Measurements from ENCODE around the gene RFX3. TPM values are rescaled to one million over a fixed set of nuclear protein-coding genes. Genes with fewer than 3 reads are reported as not detected.

RFX3 gene
- total RNA-seq, 2 donors from 2014 or later, result 27.5 to 28.2 TPM

- H3K4me1 Mint-ChIP-seq, result peaks cover 14% of the 10 kb centered on the region
- H3K27ac Mint-ChIP-seq, result no peak overlapping the region
- H3K27me3 ChIP-seq (ENCODE audit: control insufficient read depth, insufficient read depth, low read length, poor library complexity, severe bottlenecking), result no peaks in the 10 kb centered on the region
- H3K4me1 ChIP-seq (ENCODE audit: control insufficient read depth, insufficient read depth, low read length), result peaks cover 2% of the 10 kb centered on the region
- no peak overlapping the region for H3K27ac ChIP-seq (ENCODE audit: low read depth, low read length)
- TF ChIP-seq CTCF (conservative IDR thresholded peaks at IDR 0.05), result no peak
- H3K36me3 ChIP-seq (ENCODE audit: control insufficient read depth, insufficient read depth, low read length), result no peaks in the 10 kb centered on the region
- no peak for DNase-seq
- H3K9ac ChIP-seq (ENCODE audit: extremely low read depth, low read length, poor library complexity, severe bottlenecking), result no peak overlapping the region
- peaks cover 3% of the 10 kb centered on the region for H3K9me3 Mint-ChIP-seq
- H3K4me3 Mint-ChIP-seq, result no peak overlapping the region
- H3K36me3 Mint-ChIP-seq (ENCODE audit: low read depth), result peaks cover 2% of the 10 kb centered on the region
- H3K9me3 ChIP-seq (ENCODE audit: control insufficient read depth, low read length), result no peaks in the 10 kb centered on the region
- H3K4me3 ChIP-seq (ENCODE audit: low read length), result no peak overlapping the region
- H3K27me3 Mint-ChIP-seq (ENCODE audit: insufficient read depth), result no peaks in the 10 kb centered on the region
Measured at GRCh38 chr9:3370715-3371114, 155.1 kb downstream of the RFX3 start.

GRCh38 chr9:3367185-3367584, 158.6 kb downstream of the RFX3 start:
- Mint-ChIP-seq H3K4me3 (no peak overlapping the region), H3K9me3 (peaks cover 3% of the 10 kb centered on the region)
- 90% methylated on average over 2 of the region's 2 CpGs; no CpG with 5 or more reads in 1 of the 2 experiments for WGBS, 2 experiments (ENCODE audit: insufficient coverage in 1 of 2, insufficient read length in 1 of 2)

GRCh38 chr9:3361689-3362392, 164.0 kb downstream of the RFX3 start:
- no peak for DNase-seq
- Mint-ChIP-seq H3K4me3 (no peak overlapping the region), H3K36me3 (ENCODE audit: low read depth) (peaks cover 2% of the 10 kb centered on the region), H3K4me1 (no peaks in the 10 kb centered on the region), H3K9me3 (peaks cover 6% of the 10 kb centered on the region), H3K27ac (no peak overlapping the region), H3K27me3 (ENCODE audit: insufficient read depth) (no peaks in the 10 kb centered on the region)
- H3K4me3 ChIP-seq (ENCODE audit: low read length), result no peak overlapping the region
- H3K9ac ChIP-seq (ENCODE audit: extremely low read depth, low read length, poor library complexity, severe bottlenecking), result no peak overlapping the region
- no peaks in the 10 kb centered on the region for H3K27me3 ChIP-seq (ENCODE audit: control insufficient read depth, insufficient read depth, low read length, poor library complexity, severe bottlenecking)
- WGBS, 2 experiments (ENCODE audit: insufficient coverage in 1 of 2, insufficient read length in 1 of 2), result 96 to 100% methylated on average over 2 of the region's 2 CpGs
- H3K4me1 ChIP-seq (ENCODE audit: control insufficient read depth, insufficient read depth, low read length), result no peaks in the 10 kb centered on the region
- H3K9me3 ChIP-seq (ENCODE audit: control insufficient read depth, low read length), result no peaks in the 10 kb centered on the region
- no peaks in the 10 kb centered on the region for H3K36me3 ChIP-seq (ENCODE audit: control insufficient read depth, insufficient read depth, low read length)
- no peak for TF ChIP-seq CTCF (conservative IDR thresholded peaks at IDR 0.05)
- H3K27ac ChIP-seq (ENCODE audit: low read depth, low read length), result no peak overlapping the region

More at GRCh38 chr9:3367185-3367584, 158.6 kb downstream of the RFX3 start:
- H3K27ac Mint-ChIP-seq, result peak overlapping the region; percentile 74
- no peaks in the 10 kb centered on the region for H3K27me3 Mint-ChIP-seq (ENCODE audit: insufficient read depth)
- Histone ChIP-seq H3K4me3 (ENCODE audit: low read length) (no peak overlapping the region), H3K36me3 (ENCODE audit: control insufficient read depth, insufficient read depth, low read length) (no peaks in the 10 kb centered on the region), H3K27ac (ENCODE audit: low read depth, low read length) (no peak overlapping the region), H3K4me1 (ENCODE audit: control insufficient read depth, insufficient read depth, low read length) (peaks cover 2% of the 10 kb centered on the region), H3K27me3 (ENCODE audit: control insufficient read depth, insufficient read depth, low read length, poor library complexity, severe bottlenecking) (no peaks in the 10 kb centered on the region), H3K9ac (ENCODE audit: extremely low read depth, low read length, poor library complexity, severe bottlenecking) (no peak overlapping the region), H3K9me3 (ENCODE audit: control insufficient read depth, low read length) (no peaks in the 10 kb centered on the region)
- peaks cover 4% of the 10 kb centered on the region for H3K36me3 Mint-ChIP-seq (ENCODE audit: low read depth)
- H3K4me1 Mint-ChIP-seq, result peaks cover 14% of the 10 kb centered on the region
- no peak for TF ChIP-seq CTCF (conservative IDR thresholded peaks at IDR 0.05)
- DNase-seq, result peak; percentile 46
